Measurements from ENCODE around the gene XIAP. TPM values are rescaled to one million over a fixed set of nuclear protein-coding genes. Genes with fewer than 3 reads are reported as not detected.
A peak's percentile ranks its signal among the peaks of the same experiment; 100 is the strongest.

The XIAP gene
- total and polyA plus RNA-seq, 9 of the 15 experiments (the other 6 are each of a cell fraction or from before 2014, with no cell fraction given) = 5.7 to 40.5 (median 19.8) TPM

- peak; percentile 90 to 93 for TF ChIP-seq RAD21 (CRISPR knock-in tag; conservative IDR thresholded peaks at IDR 0.05 in 1 of 2, IDR thresholded peaks at IDR 0.05 in 1 of 2)
- TF ChIP-seq ZNF217 (CRISPR knock-in tag; IDR thresholded peaks at IDR 0.05) = no peak
- no peak for TF ChIP-seq RNF2 (IDR thresholded peaks at IDR 0.05)
- no peak for TF ChIP-seq ZNF3 (CRISPR knock-in tag; IDR thresholded peaks at IDR 0.05)
- peak; percentile 81 for TF ChIP-seq SMC3 (conservative IDR thresholded peaks at IDR 0.05; ENCODE audit: insufficient read depth, low read depth, low read length)
- TF ChIP-seq ARID2 (IDR thresholded peaks at IDR 0.05) = 0 out of 2 replicates have a peak, but pooled peaks have one; percentile 38
- no peak for TF ChIP-seq THRAP3 (IDR thresholded peaks at IDR 0.05; ENCODE audit: borderline replicate concordance)
- no peak for TF ChIP-seq STAT6 (CRISPR knock-in tag; IDR thresholded peaks at IDR 0.05)
- no peak for TF ChIP-seq PRDM10 (IDR thresholded peaks at IDR 0.05; ENCODE audit: partially characterized antibody)
- 0 out of 2 replicates have a peak, but pooled peaks have one; percentile 22 for TF ChIP-seq MTA3 (IDR thresholded peaks at IDR 0.05; ENCODE audit: borderline replicate concordance)
- peak; percentile 14; the same call in 1 of the 2 replicates for TF ChIP-seq ATF7 (IDR thresholded peaks at IDR 0.05)
- no peak for TF ChIP-seq NFIC (IDR thresholded peaks at IDR 0.05)
- TF ChIP-seq CBFB (CRISPR knock-in tag; IDR thresholded peaks at IDR 0.05) = no peak
- no peak for TF ChIP-seq ARHGAP35 (IDR thresholded peaks at IDR 0.05; ENCODE audit: partially characterized antibody)
- TF ChIP-seq PBX2 (CRISPR knock-in tag; IDR thresholded peaks at IDR 0.05; ENCODE audit: low read depth) = no peak
- no peak for TF ChIP-seq PBX2 (tag; conservative IDR thresholded peaks at IDR 0.05; ENCODE audit: low read depth)
Measured at GRCh38 chrX:123833387-123833786, 26.5 kb upstream of the XIAP start (continued).
